Endothelial cell of umbilical vein (primary cell): Measurements from ENCODE around the gene HIVEP3.

Experiments used
- CTCF ChIP-seq, 2 donors: IDR thresholded peaks; 1 replicate in 1 of 2; 2 replicates in 1 of 2; pipeline ENCODE4 v1.5.1; 2011; ENCODE audit warnings: low read length in 2 of 2, mild to moderate bottlenecking in 2 of 2, moderate library complexity in 2 of 2, control low read depth in 1 of 2, inconsistent platforms in 1 of 2, low read depth in 1 of 2; ENCODE audit not compliant: insufficient read depth in 1 of 2; ENCODE audit errors: extremely low read depth in 1 of 2
- EZH2 ChIP-seq: IDR thresholded peaks from 2 replicates; pipeline ENCODE4 v1.6.1; 2012; ENCODE audit warnings: borderline replicate concordance, low read depth, mild to moderate bottlenecking, moderate library complexity, low read length, inconsistent platforms; ENCODE audit not compliant: severe bottlenecking
- POLR2A ChIP-seq: IDR thresholded peaks from 2 replicates; pipeline ENCODE4 v1.6.1; 2012; ENCODE audit warnings: low read depth, mild to moderate bottlenecking, control low read depth, low read length
- POLR2AphosphoS5 ChIP-seq: IDR thresholded peaks from 2 replicates; pipeline ENCODE4 v1.6.1; 2012; ENCODE audit warnings: low read depth, mild to moderate bottlenecking, control low read depth, low read length, moderate library complexity; ENCODE audit not compliant: insufficient read depth

GRCh38 chr1:41766546-41766945 is 152.2 kb downstream of the HIVEP3 start:
- no peak for TF ChIP-seq POLR2AphosphoS5
- TF ChIP-seq EZH2: no peak
- no peak for TF ChIP-seq CTCF (IDR thresholded peaks at IDR 0.05; ENCODE audit: extremely low read depth in 1 of 2, insufficient read depth in 1 of 2, low read depth in 1 of 2, low read length in 2 of 2)
- TF ChIP-seq POLR2A: no peak
